HG03039 (cell line): Measurements from ENCODE around the gene GEMIN2.
"Not testable (repeated sequence)": the region's sequence is repeated elsewhere in the genome, so short reads cannot be mapped to it uniquely, and the experiment has no call there.

Experiments used
- ATAC-seq: cut with Tn5 transposase; IDR thresholded peaks from one replicate; pipeline ENCODE4 v1.9.1; 2021; ENCODE audit warnings: mild to moderate bottlenecking, moderate library complexity; ENCODE audit not compliant: unreplicated experiment

GEMIN2 gene

GRCh38 chr14:39175445-39176262, 61.5 kb downstream of the GEMIN2 start:
- ATAC-seq = peak; percentile 3

- no peak for ATAC-seq
Measured at GRCh38 chr14:39176263-39177167, 62.4 kb downstream of the GEMIN2 start.

GRCh38 chr14:39177168-39177545, 63.0 kb downstream of the GEMIN2 start:
- ATAC-seq = no peak

- no peak for ATAC-seq
Measured at GRCh38 chr14:39179042-39179441, 64.9 kb downstream of the GEMIN2 start.

- no peak for ATAC-seq
Measured at GRCh38 chr14:39180553-39180952, 66.4 kb downstream of the GEMIN2 start.

GRCh38 chr14:39181026-39181692, 67.0 kb downstream of the GEMIN2 start:
- ATAC-seq = no peak

GRCh38 chr14:39181693-39182047, 67.5 kb downstream of the GEMIN2 start:
- ATAC-seq = no peak

- no peak for ATAC-seq
Measured at GRCh38 chr14:39182770-39183684, 68.9 kb downstream of the GEMIN2 start.

GRCh38 chr14:39183685-39184003, 69.5 kb downstream of the GEMIN2 start:
- not testable (repeated sequence) for ATAC-seq

GRCh38 chr14:39184628-39185255, 70.6 kb downstream of the GEMIN2 start:
- no peak for ATAC-seq

GRCh38 chr14:39185256-39186049, 71.3 kb downstream of the GEMIN2 start:
- no peak for ATAC-seq
